HG02759 (cell line): ENCODE data around the gene HSPA6.
"Not testable (repeated sequence)": the region's sequence is repeated elsewhere in the genome, so short reads cannot be mapped to it uniquely, and the experiment has no call there.

Experiments
- ATAC-seq: cut with Tn5 transposase; IDR thresholded peaks from one replicate; pipeline ENCODE4 v1.9.1; 2021; ENCODE audit warnings: mild to moderate bottlenecking, moderate library complexity; ENCODE audit not compliant: unreplicated experiment

The HSPA6 gene

GRCh38 chr1:161557506-161558450 is 33.4 kb downstream of the HSPA6 start:
- not testable (repeated sequence) for ATAC-seq

GRCh38 chr1:161560960-161561715 is 36.8 kb downstream of the HSPA6 start:
- ATAC-seq: not testable (repeated sequence)

- not testable (repeated sequence) for ATAC-seq
These were observed 38.1 kb downstream of the HSPA6 start for GRCh38 chr1:161562441-161562840.

- ATAC-seq: not testable (repeated sequence)
These were observed 39.2 kb downstream of the HSPA6 start for GRCh38 chr1:161563522-161563921.

- ATAC-seq: not testable (repeated sequence)
These were observed 42.2 kb downstream of the HSPA6 start for GRCh38 chr1:161566602-161566960.

- not testable (repeated sequence) for ATAC-seq
These were observed 47.4 kb downstream of the HSPA6 start for GRCh38 chr1:161571703-161572102.
